Activated CD8-positive, alpha-beta memory T cell treated with anti-CD3 and anti-CD28 coated beads, Interleukin-2, amount 10 ng/mL, durations not matched to agents 7 days and 5 days (primary cell): ENCODE results near the gene MPPE1. TPM values are rescaled to one million over a fixed set of nuclear protein-coding genes. Genes with fewer than 3 reads are reported as not detected.
A peak's percentile ranks its signal among the peaks of the same experiment; 100 is the strongest.

Experiments
- ATAC-seq: fragments of 150-1000 bp; cut with Tn5 transposase; one replicate; pipeline ENCODE4 v1.10.0; 2021; ENCODE audit warnings: moderate library complexity
- CTCF ChIA-PET: fragments of 350-600 bp; sonication (Branson Sonifier 250); formaldehyde crosslinking; loops from one replicate; lab custom pipeline; 2021; ENCODE audit warnings: antibody characterized with exemption; lab: Charles Lee
- DNase-seq: peaks from one replicate; pipeline ENCODE4 v3.0.0-alpha.2; 2020
- H3K27ac Mint-ChIP-seq: one replicate; pipeline ENCODE4 v1.8.0; 2021; ENCODE audit warnings: mild to moderate bottlenecking, mixed read lengths
- H3K27me3 Mint-ChIP-seq: one replicate; pipeline ENCODE4 v1.8.0; 2021; ENCODE audit warnings: mixed read lengths
- H3K36me3 Mint-ChIP-seq: one replicate; pipeline ENCODE4 v1.8.0; 2021; ENCODE audit warnings: mild to moderate bottlenecking, mixed read lengths
- H3K4me1 Mint-ChIP-seq: one replicate; pipeline ENCODE4 v1.8.0; 2021; ENCODE audit warnings: mixed read lengths
- H3K4me3 Mint-ChIP-seq: one replicate; pipeline ENCODE4 v1.8.0; 2021; ENCODE audit warnings: mild to moderate bottlenecking, moderate library complexity, mixed read lengths
- H3K9me3 Mint-ChIP-seq: one replicate; pipeline ENCODE4 v1.8.0; 2022; ENCODE audit warnings: low read depth, mixed read lengths
- total RNA-seq, 2 experiments: library from RNA; stranded (reverse); gene quantifications; one replicate each; pipeline ENCODE4 v1.2.3, GENCODE V29; 2021

MPPE1 gene
- total RNA-seq, 2 experiments from 2014 or later, result 42.9 to 64.9 TPM

DNA sequence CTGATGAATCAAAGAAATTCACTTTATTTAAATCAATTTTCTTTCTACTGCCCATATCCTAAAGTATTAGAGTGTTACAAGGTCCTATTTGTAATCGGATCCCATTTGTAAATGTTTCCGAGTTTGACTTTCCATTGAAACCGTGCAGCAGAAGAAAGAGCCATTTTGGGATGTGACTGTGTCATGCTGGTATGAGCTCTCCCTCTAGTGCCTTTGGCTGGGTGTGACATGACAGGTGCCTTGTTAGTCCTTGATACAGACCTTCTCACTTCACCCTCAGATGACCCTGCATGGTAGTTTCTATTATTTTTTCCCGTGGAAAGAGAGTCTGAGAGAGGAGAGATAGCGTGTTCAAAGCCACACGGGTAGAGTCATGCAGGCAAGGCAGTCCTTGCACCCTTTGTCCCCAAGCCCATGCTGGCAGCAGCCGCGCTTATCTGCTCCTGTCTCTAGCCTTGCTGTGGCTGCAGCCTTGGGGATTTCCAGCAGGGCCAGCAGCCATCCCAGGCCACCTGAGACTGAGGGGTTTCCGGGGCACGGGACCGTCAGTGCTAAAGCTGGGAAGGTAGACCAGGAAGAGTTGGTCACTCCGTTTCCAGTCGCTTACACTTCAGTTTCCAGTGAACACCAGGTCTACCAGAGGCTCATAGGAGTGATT is 35.5 kb downstream of the MPPE1 start:
- no peaks in the 10 kb centered on the region for H3K9me3 Mint-ChIP-seq
- no peak overlapping the region for H3K27ac Mint-ChIP-seq
- H3K27me3 Mint-ChIP-seq, result peaks cover 16% of the 10 kb centered on the region
- peaks cover 2% of the 10 kb centered on the region for H3K36me3 Mint-ChIP-seq
- no peak for DNase-seq
- no peak overlapping the region for H3K4me3 Mint-ChIP-seq
- no peak for ATAC-seq
- CTCF ChIA-PET, result interaction anchor here (1.9 kb wide), 1 partner anchor 140 kb away, joined by 4 read pairs; no protein-coding TSS in a partner anchor
- peaks cover 2% of the 10 kb centered on the region for H3K4me1 Mint-ChIP-seq

DNA sequence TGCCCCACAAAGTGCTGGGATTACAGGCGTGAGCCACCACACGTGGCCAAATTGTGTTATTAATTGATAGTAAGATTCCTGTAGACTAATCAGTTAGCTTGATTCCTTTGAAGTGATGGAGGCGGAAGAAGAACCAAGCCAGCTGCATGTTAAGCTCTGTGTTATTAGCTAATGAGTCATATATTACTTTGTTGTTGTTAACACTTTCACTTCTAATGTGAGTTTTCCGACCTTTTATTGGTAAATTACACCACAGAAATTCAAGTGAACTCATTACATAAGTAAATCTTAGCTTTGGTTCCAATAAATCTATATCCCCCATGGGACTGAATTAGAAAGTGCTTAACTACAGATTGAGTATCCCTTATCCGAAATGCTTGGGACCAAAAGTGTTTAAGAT is 36.6 kb downstream of the MPPE1 start:
- Mint-ChIP-seq H3K27me3 (peaks cover 16% of the 10 kb centered on the region), H3K9me3 (no peaks in the 10 kb centered on the region), H3K36me3 (no peaks in the 10 kb centered on the region), H3K27ac (no peak overlapping the region), H3K4me3 (no peak overlapping the region), H3K4me1 (peaks cover 2% of the 10 kb centered on the region)
- CTCF ChIA-PET, result interaction anchor here (0.7 to 1.0 kb wide), 3 partner anchors 143 to 675 kb away, joined by 3 read pairs; no protein-coding TSS in a partner anchor
- ATAC-seq (no peak), DNase-seq (no peak)

GRCh38 chr18:11868230-11868629 is 39.9 kb downstream of the MPPE1 start:
- Mint-ChIP-seq H3K4me1 (peaks cover 2% of the 10 kb centered on the region), H3K9me3 (no peaks in the 10 kb centered on the region), H3K27ac (no peak overlapping the region), H3K27me3 (peaks cover 25% of the 10 kb centered on the region), H3K4me3 (no peak overlapping the region), H3K36me3 (no peaks in the 10 kb centered on the region)
- no peak for DNase-seq
- CTCF ChIA-PET, result interaction anchor here (1.0 kb wide), 1 partner anchor 9 kb away, joined by 3 read pairs; no protein-coding TSS in a partner anchor
- no peak for ATAC-seq

GRCh38 chr18:11866764-11867163 is 41.4 kb downstream of the MPPE1 start:
- peaks cover 22% of the 10 kb centered on the region for H3K27me3 Mint-ChIP-seq
- CTCF ChIA-PET, result no interaction called here
- ATAC-seq (no peak), DNase-seq (no peak)
- no peaks in the 10 kb centered on the region for H3K36me3 Mint-ChIP-seq
- H3K27ac Mint-ChIP-seq, result no peak overlapping the region
- peaks cover 2% of the 10 kb centered on the region for H3K4me1 Mint-ChIP-seq
- H3K9me3 Mint-ChIP-seq, result no peaks in the 10 kb centered on the region
- no peak overlapping the region for H3K4me3 Mint-ChIP-seq

GRCh38 chr18:11866329-11866728 is 41.8 kb downstream of the MPPE1 start:
- no peak overlapping the region for H3K27ac Mint-ChIP-seq
- DNase-seq (no peak), ATAC-seq (no peak)
- H3K4me3 Mint-ChIP-seq, result no peak overlapping the region
- H3K9me3 Mint-ChIP-seq, result no peaks in the 10 kb centered on the region
- peaks cover 18% of the 10 kb centered on the region for H3K27me3 Mint-ChIP-seq
- CTCF ChIA-PET, result no interaction called here
- H3K36me3 Mint-ChIP-seq, result no peaks in the 10 kb centered on the region
- peaks cover under 1% of the 10 kb centered on the region for H3K4me1 Mint-ChIP-seq

DNA sequence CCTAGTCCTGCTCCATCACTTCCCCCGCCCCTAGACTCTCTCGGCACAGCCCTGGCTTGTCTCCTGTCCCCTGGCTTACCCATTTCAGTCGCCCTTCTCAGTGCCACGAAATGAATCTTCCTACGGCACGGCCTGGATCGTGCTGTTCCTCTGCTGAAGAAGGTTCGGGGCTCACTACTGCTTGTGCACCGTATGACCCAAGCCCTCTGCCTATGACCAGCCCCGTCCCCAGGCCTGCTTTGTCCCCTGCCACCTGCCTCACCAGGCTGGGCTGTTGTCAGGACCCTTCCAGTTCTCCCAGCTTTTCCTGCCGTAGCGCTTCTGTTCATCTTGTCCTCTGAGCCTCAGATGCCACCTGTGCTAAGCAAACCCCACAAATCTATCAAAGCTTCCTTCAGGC is 43.0 kb downstream of the MPPE1 start:
- CTCF ChIA-PET, result interaction anchor here (0.7 kb wide), 1 partner anchor 81 kb away, joined by 4 read pairs; no protein-coding TSS in a partner anchor
- H3K4me1 Mint-ChIP-seq, result peaks cover 2% of the 10 kb centered on the region

DNA sequence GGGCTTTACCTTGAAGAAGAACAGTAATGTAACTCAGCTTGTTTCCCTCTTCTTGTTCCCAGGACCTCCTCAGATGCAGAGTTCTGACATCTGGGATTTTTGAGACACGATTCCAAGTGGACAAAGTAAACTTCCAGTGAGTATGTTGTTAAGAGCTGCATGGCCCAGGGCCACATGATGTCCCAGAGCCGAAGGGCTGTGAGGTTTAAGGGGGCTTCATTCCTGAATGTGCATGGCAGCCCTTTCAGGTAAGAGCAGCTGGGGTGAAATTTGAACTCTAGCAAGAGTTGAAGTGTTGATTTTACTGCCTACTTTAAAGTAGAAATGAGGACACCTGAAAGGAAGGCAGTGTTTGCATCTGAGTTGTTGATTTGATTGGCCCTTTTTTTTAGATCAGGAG is 43.6 kb downstream of the MPPE1 start:
- CTCF ChIA-PET, result no interaction called here
- H3K36me3 Mint-ChIP-seq, result no peaks in the 10 kb centered on the region
- H3K27me3 Mint-ChIP-seq, result peaks cover 13% of the 10 kb centered on the region
- DNase-seq, result no peak
- H3K4me1 Mint-ChIP-seq, result peaks cover 6% of the 10 kb centered on the region
- H3K27ac Mint-ChIP-seq, result no peak overlapping the region
- H3K9me3 Mint-ChIP-seq, result no peaks in the 10 kb centered on the region
- no peak overlapping the region for H3K4me3 Mint-ChIP-seq
- ATAC-seq, result no peak

More for the DNA sequence above, 43.0 kb downstream of the MPPE1 start:
- Mint-ChIP-seq H3K36me3 (no peaks in the 10 kb centered on the region), H3K9me3 (no peaks in the 10 kb centered on the region), H3K4me3 (no peak overlapping the region), H3K27ac (no peak overlapping the region), H3K27me3 (peaks cover 17% of the 10 kb centered on the region)
- ATAC-seq (no peak), DNase-seq (no peak)

GRCh38 chr18:11862468-11863137 is 45.5 kb downstream of the MPPE1 start:
- H3K4me1 Mint-ChIP-seq, result peaks cover 6% of the 10 kb centered on the region
- H3K4me3 Mint-ChIP-seq, result no peak overlapping the region
- CTCF ChIA-PET, result no interaction called here
- DNase-seq, result no peak
- H3K27me3 Mint-ChIP-seq, result peaks cover 11% of the 10 kb centered on the region
- ATAC-seq, result no peak
- H3K27ac Mint-ChIP-seq, result no peak overlapping the region
- no peaks in the 10 kb centered on the region for H3K36me3 Mint-ChIP-seq
- no peaks in the 10 kb centered on the region for H3K9me3 Mint-ChIP-seq

DNA sequence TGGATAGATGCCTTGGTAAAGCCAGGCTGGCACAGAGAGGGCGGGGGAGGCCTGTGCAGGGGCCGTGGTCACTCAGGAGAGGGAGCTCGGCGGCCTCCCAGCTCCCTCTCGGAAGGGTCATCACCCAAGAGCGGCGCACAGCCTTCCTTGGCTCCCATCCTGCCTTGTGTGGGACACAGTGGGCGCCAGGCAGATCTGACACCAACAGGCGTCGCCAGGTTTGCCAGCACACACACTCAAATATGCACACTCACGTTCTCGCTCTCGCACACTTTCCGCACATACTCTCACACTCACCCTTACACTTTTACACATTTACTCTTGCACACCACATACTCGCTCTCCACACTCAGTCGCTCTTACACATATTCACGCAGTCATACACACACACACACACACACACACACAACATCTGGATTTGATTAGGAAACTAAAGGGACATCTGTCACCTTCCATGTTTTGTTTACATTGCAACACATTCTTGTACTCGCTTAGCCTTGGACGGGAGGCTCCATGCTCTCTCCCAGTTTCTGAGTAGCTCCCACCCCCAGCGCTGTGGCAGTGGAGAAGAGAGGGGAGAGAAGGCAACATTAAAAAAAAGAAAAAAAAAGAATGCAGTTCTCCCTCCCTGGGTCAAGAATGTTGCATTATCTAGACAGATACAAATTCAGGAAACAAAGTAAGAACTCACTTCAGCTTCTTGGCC is 46.4 kb downstream of the MPPE1 start:
- Mint-ChIP-seq H3K9me3 (no peaks in the 10 kb centered on the region), H3K27me3 (peaks cover 11% of the 10 kb centered on the region), H3K36me3 (no peaks in the 10 kb centered on the region), H3K27ac (no peak overlapping the region), H3K4me3 (no peak overlapping the region), H3K4me1 (peaks cover 10% of the 10 kb centered on the region)
- CTCF ChIA-PET, result no interaction called here
- no peak for DNase-seq
- ATAC-seq, result no peak

- Mint-ChIP-seq H3K36me3 (no peaks in the 10 kb centered on the region), H3K4me3 (no peak overlapping the region), H3K4me1 (peaks cover 10% of the 10 kb centered on the region), H3K27me3 (peaks cover 11% of the 10 kb centered on the region), H3K27ac (no peak overlapping the region), H3K9me3 (no peaks in the 10 kb centered on the region)
- no peak for DNase-seq
- CTCF ChIA-PET, result no interaction called here
- ATAC-seq, result no peak
These were observed 47.3 kb downstream of the MPPE1 start for GRCh38 chr18:11860594-11861450.

- H3K4me1 Mint-ChIP-seq, result peaks cover 10% of the 10 kb centered on the region
These were observed 48.2 kb downstream of the MPPE1 start for GRCh38 chr18:11859903-11860407.

GRCh38 chr18:11859282-11859830 is 48.8 kb downstream of the MPPE1 start:
- ATAC-seq (no peak), DNase-seq (no peak)
- no peak overlapping the region for H3K27ac Mint-ChIP-seq
- peaks cover 10% of the 10 kb centered on the region for H3K4me1 Mint-ChIP-seq
- H3K36me3 Mint-ChIP-seq, result peaks cover 1% of the 10 kb centered on the region
- H3K4me3 Mint-ChIP-seq, result no peak overlapping the region
- H3K9me3 Mint-ChIP-seq, result no peaks in the 10 kb centered on the region
- CTCF ChIA-PET, result no interaction called here
- H3K27me3 Mint-ChIP-seq, result peaks cover 2% of the 10 kb centered on the region

More at GRCh38 chr18:11859903-11860407, 48.2 kb downstream of the MPPE1 start:
- Mint-ChIP-seq H3K36me3 (peaks cover 1% of the 10 kb centered on the region), H3K4me3 (no peak overlapping the region), H3K9me3 (no peaks in the 10 kb centered on the region), H3K27me3 (peaks cover 8% of the 10 kb centered on the region), H3K27ac (no peak overlapping the region)
- ATAC-seq (peak; percentile 27), DNase-seq (no peak)
- CTCF ChIA-PET, result no interaction called here
